Right lobe of liver (tissue), 4 donors: ENCODE results near the gene KLRC4.
"Not testable (repeated sequence)": the region's sequence is repeated elsewhere in the genome, so short reads cannot be mapped to it uniquely, and the experiment has no call there.

Experiments
- POLR2A ChIP-seq: fragments of 450-650 bp; IDR thresholded peaks from one replicate; pipeline ENCODE4 v1.6.1; 2017; ENCODE audit warnings: antibody characterized with exemption, mild to moderate bottlenecking
- TF ChIP-seq, protein P1 (sequence below), 4 donors: fragments of 200-600 bp in 3 of 4; fragments of 450-650 bp in 1 of 4; IDR thresholded peaks; one replicate each; pipeline versions ENCODE4 v1.5.1 to v1.8.0; 2016 to 2022; ENCODE audit warnings: antibody characterized with exemption in 4 of 4, mild to moderate bottlenecking in 2 of 4
- donor health status: DM: no; HTN: no; CAD: no.
- donor health status: DM: no; HTN: no; CAD: no.
- donor health status: DM: no; HTN: yes; CAD: no.

DNA sequence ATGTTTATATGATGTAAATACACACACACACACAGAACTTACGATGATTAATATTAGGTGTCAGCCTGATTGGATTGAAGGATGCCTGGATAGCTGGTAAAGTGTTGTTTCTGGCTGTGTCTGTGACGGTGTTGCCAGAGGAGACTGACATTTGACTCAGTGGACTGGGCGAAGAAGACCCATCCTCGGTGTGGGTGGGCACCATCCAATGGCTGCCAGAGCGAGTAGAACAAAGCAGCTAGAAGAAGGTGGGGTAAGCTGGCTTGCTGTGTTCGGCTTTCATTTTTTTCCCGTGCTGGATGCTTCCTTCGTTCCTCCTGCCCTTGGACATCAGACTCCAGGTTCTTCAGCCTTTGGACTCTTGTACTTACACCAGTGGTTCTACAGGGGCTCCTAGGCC lies 31.6 kb upstream of the KLRC4 start:
- TF ChIP-seq, protein P1, sequence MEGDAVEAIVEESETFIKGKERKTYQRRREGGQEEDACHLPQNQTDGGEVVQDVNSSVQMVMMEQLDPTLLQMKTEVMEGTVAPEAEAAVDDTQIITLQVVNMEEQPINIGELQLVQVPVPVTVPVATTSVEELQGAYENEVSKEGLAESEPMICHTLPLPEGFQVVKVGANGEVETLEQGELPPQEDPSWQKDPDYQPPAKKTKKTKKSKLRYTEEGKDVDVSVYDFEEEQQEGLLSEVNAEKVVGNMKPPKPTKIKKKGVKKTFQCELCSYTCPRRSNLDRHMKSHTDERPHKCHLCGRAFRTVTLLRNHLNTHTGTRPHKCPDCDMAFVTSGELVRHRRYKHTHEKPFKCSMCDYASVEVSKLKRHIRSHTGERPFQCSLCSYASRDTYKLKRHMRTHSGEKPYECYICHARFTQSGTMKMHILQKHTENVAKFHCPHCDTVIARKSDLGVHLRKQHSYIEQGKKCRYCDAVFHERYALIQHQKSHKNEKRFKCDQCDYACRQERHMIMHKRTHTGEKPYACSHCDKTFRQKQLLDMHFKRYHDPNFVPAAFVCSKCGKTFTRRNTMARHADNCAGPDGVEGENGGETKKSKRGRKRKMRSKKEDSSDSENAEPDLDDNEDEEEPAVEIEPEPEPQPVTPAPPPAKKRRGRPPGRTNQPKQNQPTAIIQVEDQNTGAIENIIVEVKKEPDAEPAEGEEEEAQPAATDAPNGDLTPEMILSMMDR (IDR thresholded peaks at IDR 0.05), result not testable (repeated sequence)
- not testable (repeated sequence) for TF ChIP-seq POLR2A
